Measurements from ENCODE around the gene MGAT4B.

MGAT4B gene

DNA sequence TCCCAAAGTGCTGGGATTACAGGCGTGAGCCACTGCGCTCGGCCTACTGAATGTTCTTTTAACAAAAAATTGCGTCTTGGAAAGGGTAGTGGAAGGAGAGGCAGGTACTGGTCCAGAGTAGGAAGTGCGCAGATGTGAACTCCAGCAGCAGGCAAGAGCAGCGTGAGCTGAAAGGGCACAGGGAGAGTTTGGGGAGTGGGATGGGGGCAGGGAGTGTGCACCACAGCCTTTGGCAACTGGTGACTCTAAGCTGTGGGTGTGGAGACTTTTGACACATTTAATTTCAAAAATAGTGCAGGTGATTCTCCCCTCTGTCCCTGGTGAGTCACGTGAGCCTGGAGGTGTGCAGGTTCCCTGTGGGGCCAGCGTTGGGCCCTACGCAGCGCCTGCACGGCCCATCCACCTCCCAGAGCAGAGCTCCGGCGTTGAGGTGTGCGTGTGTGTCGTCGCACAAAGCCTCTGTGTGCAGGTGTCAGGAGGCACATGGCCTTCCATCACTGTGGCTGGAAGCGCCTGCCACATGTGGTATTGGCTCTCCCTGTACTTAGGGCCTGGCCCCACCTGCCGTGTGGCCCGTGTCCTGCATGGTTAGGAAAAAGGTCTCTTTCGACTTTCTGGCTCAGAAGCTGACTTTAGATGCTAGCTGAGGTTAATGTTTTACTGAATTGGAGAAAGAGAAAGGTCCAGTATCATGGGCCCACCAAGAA lies 25.5 kb upstream of the MGAT4B start:
- Mint-ChIP-seq H3K27me3 (no peaks in the 10 kb centered on the region), H3K4me3 (no peak overlapping the region), H3K27ac (peak overlapping the region; percentile 74), H3K9me3 (no peaks in the 10 kb centered on the region), H3K4me1 (ENCODE audit: low read depth) (peaks cover 40% of the 10 kb centered on the region), H3K36me3 (ENCODE audit: low read depth) (peaks cover 92% of the 10 kb centered on the region)
- DNase-seq = no peak

DNA sequence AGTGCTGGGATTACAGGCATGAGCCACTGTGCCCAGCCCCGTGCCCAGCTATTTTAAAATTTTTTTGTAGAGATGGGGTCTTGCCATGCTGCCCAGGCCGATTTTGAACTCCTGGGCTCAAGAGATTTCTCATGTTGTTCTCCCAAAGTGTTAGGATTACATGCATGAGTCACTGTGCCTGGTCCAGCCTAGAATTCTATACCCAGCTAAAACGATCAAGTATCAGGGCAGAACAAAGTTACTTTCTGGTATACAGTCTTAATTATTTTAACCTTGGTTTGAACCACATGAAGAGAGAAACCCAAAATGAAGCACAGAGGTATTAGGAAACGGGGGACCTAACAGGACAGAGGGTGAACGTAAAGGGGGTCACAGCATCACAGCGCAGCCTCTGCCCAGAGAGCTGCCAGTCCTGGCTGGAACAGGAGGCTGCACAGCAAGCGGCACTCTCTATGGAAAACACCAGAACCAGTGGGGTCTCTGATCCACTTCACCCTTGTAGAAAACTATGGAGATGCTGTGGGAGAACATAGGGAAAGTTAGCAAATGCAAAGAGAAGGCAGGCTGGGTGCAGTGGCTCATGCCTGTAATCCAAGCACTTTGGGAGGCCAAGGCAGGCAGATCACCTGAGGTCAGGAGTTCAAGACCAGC lies 24.3 kb upstream of the MGAT4B start:
- peaks cover 92% of the 10 kb centered on the region for H3K36me3 Mint-ChIP-seq (ENCODE audit: low read depth)
- H3K4me3 Mint-ChIP-seq = no peak overlapping the region
- peaks cover 33% of the 10 kb centered on the region for H3K4me1 Mint-ChIP-seq (ENCODE audit: low read depth)
- H3K9me3 Mint-ChIP-seq = no peaks in the 10 kb centered on the region
- no peak for DNase-seq
- H3K27me3 Mint-ChIP-seq = no peaks in the 10 kb centered on the region
- peak overlapping the region; percentile 55 for H3K27ac Mint-ChIP-seq

DNA sequence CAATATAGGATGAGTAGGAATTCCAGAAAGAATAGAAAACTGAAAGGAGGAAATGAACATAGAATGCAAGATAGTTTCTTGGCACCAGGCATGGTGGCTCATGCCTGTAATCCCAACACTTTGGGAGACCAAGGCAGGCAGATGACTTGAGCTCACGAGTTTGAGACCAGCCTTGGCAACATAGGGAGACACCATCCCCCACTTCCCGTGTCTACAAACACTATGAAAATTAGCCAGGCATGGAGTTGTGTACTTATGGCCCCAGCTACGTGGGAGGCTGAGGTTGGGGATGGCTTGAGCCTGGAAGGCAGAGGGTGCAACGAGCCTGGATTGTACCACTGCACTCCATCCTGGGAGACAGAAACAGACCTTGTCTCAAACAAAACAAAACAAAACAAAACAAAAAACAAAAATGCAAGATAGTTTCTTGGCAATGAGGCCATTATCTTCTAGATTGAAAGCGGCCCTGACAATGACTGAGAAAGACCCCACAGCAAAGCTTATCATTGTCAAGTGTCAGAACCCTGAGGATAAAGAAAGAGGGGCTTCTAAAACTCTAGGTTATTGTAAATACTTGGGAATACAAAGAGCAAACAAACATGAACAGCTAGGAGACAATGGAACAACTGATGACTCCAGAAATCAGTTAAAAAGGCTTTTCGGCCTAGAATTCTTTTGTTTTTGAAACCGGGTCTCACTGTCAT lies 23.2 kb upstream of the MGAT4B start:
- H3K36me3 Mint-ChIP-seq (ENCODE audit: low read depth) = peaks cover 93% of the 10 kb centered on the region
- H3K4me1 Mint-ChIP-seq (ENCODE audit: low read depth) = peaks cover 38% of the 10 kb centered on the region
- H3K4me3 Mint-ChIP-seq = no peak overlapping the region
- DNase-seq = no peak
- no peaks in the 10 kb centered on the region for H3K9me3 Mint-ChIP-seq
- no peaks in the 10 kb centered on the region for H3K27me3 Mint-ChIP-seq
- peak overlapping the region; percentile 81 for H3K27ac Mint-ChIP-seq

DNA sequence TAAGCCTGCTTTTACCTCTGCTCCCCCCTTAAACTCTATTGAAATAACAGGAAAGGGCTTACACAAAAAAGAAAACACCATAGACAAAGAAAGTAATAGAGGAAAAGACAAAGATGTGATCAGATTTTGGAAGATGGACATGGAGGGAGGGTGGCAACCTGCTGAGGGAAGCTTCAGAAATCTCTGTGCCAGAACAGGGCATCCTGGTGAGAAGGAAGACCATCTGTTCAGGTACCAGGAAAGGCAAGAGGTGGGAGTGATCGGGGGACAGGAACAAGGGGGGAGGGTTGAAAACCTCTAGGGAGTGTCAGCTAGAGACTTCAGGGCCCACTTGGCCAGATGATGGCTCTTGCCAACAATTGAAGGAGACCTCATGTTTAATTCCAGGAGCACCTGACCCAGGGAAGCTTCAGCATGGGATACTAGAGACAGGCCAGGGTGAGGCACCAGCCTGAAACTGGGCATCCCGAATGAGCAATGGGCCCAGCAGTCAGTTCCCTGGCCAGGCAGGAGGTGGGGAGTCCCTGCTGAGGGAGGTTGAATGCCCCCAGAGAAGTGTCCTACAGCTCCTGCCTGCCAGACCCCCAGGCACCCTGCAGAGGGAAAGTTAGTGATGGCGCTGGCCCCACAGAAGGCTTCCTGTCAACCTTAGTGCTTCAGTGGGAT lies 22.2 kb upstream of the MGAT4B start:
- no peaks in the 10 kb centered on the region for H3K9me3 Mint-ChIP-seq
- no peak overlapping the region for H3K4me3 Mint-ChIP-seq
- H3K27ac Mint-ChIP-seq = peak overlapping the region; percentile 81
- no peaks in the 10 kb centered on the region for H3K27me3 Mint-ChIP-seq
- no peak for DNase-seq
- H3K4me1 Mint-ChIP-seq (ENCODE audit: low read depth) = peaks cover 43% of the 10 kb centered on the region
- H3K36me3 Mint-ChIP-seq (ENCODE audit: low read depth) = peaks cover 99% of the 10 kb centered on the region

DNA sequence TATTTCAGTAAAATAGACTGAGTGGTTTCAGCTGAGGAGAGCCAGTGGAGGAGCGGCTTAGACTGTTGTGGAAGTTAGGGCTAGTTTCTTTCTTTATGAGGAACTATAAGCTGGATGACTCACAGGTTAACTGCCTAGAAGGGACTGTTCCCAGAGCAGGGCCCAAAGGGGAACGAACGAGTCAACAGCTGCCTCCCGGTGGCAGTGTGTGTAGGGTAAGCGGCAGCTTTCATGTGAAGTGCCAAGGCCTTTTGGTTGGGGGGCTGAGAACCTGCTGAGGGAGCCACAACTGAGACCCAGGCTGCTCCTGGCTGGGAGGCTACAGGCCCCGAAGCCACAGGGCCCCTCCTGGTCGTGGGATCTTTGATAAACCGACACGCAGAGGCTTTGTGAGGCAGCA lies 21.0 kb upstream of the MGAT4B start:
- Mint-ChIP-seq H3K27me3 (no peaks in the 10 kb centered on the region), H3K36me3 (ENCODE audit: low read depth) (peaks cover 99% of the 10 kb centered on the region), H3K4me3 (peak overlapping the region; percentile 25), H3K4me1 (ENCODE audit: low read depth) (peaks cover 46% of the 10 kb centered on the region), H3K27ac (peak overlapping the region; percentile 91), H3K9me3 (no peaks in the 10 kb centered on the region)
- peak; percentile 69 for DNase-seq

DNA sequence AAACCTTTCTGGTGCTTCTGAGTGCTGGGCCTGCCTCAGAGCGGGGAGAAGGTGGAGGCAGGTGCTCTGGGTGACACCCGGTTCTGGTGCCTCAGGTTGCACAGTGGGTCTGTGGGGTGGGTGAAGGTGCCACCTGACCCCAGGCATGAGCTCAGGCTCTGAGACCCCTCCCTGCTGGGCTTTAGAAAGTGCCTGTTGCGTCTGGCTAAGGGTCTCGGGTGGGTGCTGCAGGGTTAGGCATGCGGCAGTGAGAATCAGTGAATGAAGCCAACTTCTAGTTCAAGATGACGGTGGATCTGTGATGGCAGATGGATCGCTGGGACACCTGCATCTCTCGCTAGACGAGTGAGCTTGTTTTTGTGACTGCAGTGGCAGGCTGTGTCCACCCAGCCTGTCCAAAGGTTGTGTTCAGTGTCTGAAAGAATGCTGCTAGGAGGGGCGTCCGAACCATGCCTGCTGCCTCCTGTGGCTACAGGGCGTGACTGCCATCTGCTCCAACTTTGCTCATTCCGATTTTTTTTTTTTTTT lies 19.1 kb upstream of the MGAT4B start:
- DNase-seq = no peak
- H3K27ac Mint-ChIP-seq = peak overlapping the region; percentile 33
- H3K9me3 Mint-ChIP-seq = no peaks in the 10 kb centered on the region
- H3K27me3 Mint-ChIP-seq = no peaks in the 10 kb centered on the region
- peaks cover 56% of the 10 kb centered on the region for H3K4me1 Mint-ChIP-seq (ENCODE audit: low read depth)
- no peak overlapping the region for H3K4me3 Mint-ChIP-seq
- H3K36me3 Mint-ChIP-seq (ENCODE audit: low read depth) = peaks cover 92% of the 10 kb centered on the region

DNA sequence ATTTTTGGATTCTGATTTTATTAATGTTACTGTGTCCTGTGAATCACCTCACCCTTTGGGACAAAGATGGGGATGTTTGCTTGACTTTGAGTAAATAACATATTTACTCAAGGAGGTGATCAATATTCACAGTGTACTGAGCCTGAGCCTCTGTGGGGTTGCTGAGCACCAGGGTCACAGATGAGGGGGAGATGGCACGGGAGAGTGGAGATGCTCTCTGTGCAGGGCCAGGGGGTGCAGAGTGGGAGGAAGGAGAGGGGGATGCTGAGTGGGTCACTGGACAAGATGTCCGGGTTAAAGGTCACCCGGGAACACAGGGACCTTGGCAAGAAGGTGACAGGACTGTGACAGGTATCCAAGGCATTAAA lies 18.1 kb upstream of the MGAT4B start:
- Mint-ChIP-seq H3K27ac (peak overlapping the region; percentile 23), H3K4me1 (ENCODE audit: low read depth) (peaks cover 62% of the 10 kb centered on the region), H3K4me3 (no peak overlapping the region), H3K9me3 (no peaks in the 10 kb centered on the region), H3K36me3 (ENCODE audit: low read depth) (peaks cover 82% of the 10 kb centered on the region), H3K27me3 (no peaks in the 10 kb centered on the region)
- DNase-seq = no peak

DNA sequence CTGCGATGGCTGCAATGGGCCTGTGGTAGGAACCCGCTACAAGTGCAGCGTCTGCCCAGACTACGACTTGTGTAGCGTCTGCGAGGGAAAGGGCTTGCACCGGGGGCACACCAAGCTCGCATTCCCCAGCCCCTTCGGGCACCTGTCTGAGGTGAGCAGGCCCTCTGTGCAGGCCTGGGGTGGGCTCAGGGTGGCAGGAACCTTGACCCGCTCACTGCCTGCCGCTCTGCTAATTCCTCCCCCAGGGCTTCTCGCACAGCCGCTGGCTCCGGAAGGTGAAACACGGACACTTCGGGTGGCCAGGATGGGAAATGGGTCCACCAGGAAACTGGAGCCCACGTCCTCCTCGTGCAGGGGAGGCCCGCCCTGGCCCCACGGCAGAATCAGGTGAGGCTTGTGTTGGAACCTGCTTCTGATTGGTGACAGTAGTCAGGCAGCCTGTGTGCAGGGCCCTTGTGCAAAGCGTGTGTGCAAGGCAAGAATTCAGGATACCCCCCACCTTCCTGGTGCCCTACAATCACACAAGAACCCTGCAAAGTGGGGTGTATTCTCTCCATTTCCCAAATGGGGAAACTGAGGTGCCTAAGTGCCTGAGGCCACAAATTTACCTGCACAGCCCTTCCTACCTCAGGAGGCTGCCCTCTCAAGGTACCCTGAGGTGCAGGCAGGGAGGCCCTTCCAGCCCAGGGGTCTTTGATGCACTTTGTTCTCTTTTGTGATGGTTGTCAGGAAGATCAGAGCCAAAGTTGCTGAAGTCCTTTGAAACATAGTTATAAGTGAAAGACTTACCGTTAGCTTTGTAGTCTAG lies 17.5 kb upstream of the MGAT4B start:
- Mint-ChIP-seq H3K4me1 (ENCODE audit: low read depth) (peaks cover 65% of the 10 kb centered on the region), H3K27me3 (no peaks in the 10 kb centered on the region), H3K4me3 (no peak overlapping the region), H3K36me3 (ENCODE audit: low read depth) (peaks cover 76% of the 10 kb centered on the region), H3K9me3 (no peaks in the 10 kb centered on the region), H3K27ac (peak overlapping the region; percentile 23)
- DNase-seq = no peak

DNA sequence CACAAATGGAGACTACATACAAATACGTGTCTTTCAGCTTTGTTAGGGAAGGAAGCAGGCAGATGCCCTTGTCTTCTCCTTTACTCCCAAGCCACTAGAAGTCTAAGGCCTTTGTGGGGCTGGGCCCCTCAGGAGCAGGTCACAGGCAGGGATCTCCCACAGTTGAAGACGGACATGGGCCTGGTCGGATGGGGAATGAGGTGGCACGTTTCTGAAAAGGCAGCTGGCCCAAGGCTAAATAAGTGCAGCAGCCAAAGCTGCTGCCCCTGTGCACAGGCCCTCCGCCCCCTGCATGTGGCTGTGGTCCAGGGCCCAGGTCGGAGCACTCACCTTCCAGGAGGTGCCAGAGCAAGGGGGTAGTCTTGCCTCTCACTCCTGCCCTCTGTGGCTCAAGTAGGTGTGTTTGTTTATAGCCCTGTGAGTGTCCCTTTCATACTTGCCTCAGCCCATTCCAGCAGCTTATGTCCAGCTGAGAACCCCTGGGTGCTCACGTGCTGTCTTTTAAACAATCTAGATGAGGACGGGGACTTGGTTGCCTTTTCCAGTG lies 15.9 kb upstream of the MGAT4B start:
- Mint-ChIP-seq H3K27me3 (no peaks in the 10 kb centered on the region), H3K4me1 (ENCODE audit: low read depth) (peaks cover 65% of the 10 kb centered on the region), H3K27ac (peak overlapping the region; percentile 95), H3K9me3 (no peaks in the 10 kb centered on the region), H3K36me3 (ENCODE audit: low read depth) (peaks cover 60% of the 10 kb centered on the region), H3K4me3 (peak overlapping the region; percentile 91)
- DNase-seq = no peak

DNA sequence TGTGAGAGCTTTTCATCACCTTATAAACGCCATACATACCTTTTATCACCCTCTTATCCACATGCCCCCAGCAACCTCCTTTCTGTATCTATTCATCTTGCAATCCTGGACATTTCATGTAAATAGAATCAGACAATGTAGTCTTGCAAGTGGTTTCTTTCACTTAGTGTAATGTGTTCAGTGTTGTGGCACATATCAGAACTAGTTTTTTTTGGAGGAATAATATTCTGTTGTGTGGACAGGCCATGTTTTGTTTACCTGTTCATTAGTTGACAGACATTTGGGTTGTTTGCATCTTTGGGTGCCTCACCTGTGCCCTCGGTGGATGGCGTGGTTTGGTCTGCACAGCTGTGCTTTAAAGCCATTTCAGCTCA lies 15.4 kb upstream of the MGAT4B start:
- no peaks in the 10 kb centered on the region for H3K9me3 Mint-ChIP-seq
- H3K27me3 Mint-ChIP-seq = no peaks in the 10 kb centered on the region
- peaks cover 64% of the 10 kb centered on the region for H3K4me1 Mint-ChIP-seq (ENCODE audit: low read depth)
- H3K4me3 Mint-ChIP-seq = peak overlapping the region; percentile 91
- DNase-seq = no peak
- peak overlapping the region; percentile 95 for H3K27ac Mint-ChIP-seq
- H3K36me3 Mint-ChIP-seq (ENCODE audit: low read depth) = peaks cover 55% of the 10 kb centered on the region

DNA sequence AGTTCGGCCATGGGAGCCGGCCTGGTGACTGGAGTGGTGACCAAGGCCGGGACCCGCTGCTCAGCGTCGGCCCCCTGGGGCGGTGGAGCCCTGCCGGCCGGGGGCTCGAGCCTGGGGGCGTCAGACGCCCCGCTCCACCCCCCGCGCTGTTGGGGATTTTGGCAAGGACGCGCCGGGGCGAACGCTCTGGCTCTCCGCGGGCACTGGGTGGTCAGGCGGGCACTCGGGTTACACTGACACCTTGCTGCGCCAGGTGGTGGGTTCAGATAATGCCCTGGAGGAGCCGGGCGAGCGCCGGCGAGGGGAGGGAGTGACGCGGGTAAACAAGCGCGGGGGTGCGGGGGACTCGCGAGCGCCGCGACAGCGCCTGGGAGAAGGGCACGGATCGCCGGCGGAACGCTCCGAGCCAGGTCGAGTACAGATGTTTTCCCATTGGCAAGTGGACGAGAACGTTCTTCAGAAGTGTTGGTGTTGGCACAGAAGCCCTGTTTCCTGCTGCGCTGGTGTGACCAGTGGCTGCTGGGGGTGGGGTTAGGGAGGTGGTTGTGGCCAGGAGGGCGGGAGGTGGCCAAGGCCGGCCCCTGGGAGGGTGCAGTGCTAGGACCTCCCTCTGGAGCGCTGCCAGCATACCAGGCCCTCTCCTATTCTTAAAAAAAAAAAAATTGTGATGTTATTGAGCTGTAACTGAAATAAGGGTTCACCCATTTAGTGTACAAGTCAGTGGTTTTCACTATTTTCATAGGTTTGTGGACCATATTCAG lies 14.8 kb upstream of the MGAT4B start:
- Mint-ChIP-seq H3K27me3 (no peaks in the 10 kb centered on the region), H3K27ac (peak overlapping the region; percentile 95), H3K9me3 (no peaks in the 10 kb centered on the region), H3K36me3 (ENCODE audit: low read depth) (peaks cover 49% of the 10 kb centered on the region), H3K4me1 (ENCODE audit: low read depth) (peaks cover 60% of the 10 kb centered on the region), H3K4me3 (peak overlapping the region; percentile 91)
- DNase-seq = peak; percentile 87

DNA sequence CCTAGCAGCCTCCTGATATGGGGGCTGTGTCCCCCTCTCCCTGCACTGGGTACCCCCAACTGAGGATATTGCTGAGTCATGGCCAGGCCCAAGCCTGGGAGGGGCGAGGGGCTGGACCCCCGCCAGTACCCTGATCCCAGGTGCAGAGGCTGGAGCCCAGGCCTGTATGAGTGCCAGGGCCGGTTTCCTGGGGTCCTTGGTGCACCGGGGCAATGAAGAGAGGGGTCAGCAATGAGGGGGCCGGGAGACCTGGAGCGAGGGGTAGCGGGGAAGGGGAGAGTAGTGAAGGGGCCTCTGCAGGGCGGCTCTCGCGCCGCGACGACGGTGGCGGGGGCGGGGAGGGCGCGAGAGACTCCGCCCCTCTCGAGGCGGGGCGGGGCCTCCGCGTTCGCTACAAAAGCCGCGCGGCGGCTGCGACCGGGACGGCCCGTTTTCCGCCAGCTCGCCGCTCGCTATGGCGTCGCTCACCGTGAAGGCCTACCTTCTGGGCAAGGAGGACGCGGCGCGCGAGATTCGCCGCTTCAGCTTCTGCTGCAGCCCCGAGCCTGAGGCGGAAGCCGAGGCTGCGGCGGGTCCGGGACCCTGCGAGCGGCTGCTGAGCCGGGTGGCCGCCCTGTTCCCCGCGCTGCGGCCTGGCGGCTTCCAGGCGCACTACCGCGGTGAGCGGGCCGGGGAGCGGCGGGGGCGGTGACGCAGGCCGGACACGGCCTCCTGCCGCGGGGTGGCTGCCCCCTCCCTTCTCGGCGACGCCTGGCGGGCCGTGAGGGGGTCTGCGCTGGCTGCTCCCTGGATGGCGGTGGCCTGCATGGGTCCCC lies 14.0 kb upstream of the MGAT4B start, which contains the start of gene SQSTM1:
TSS of gene SQSTM1 (plus strand) at position 423 of the 815 bp plus-strand sequence. CDS start at position 455, 32 bp downstream.
- Mint-ChIP-seq H3K4me1 (ENCODE audit: low read depth) (peaks cover 62% of the 10 kb centered on the region), H3K27ac (peak within 1 kb of the TSS; percentile 95), H3K4me3 (peak within 1 kb of the TSS; percentile 91), H3K9me3 (no peaks in the 10 kb centered on the region), H3K27me3 (peaks cover 3% of the 10 kb centered on the region), H3K36me3 (ENCODE audit: low read depth) (peaks cover 44% of the 10 kb centered on the region)
- peak; percentile 91 for DNase-seq

Measured in activated T-cell treated with anti-CD3 and anti-CD28 coated beads, Interleukin-2, amount 50 U/mL, for 24 hours (primary cell).